ENCODE data around the gene DCAF16. TPM values are rescaled to one million over a fixed set of nuclear protein-coding genes. Genes with fewer than 3 reads are reported as not detected.

DCAF16 gene
- total and polyA plus RNA-seq, 10 of the 15 experiments (the other 5 are each of a cell fraction or from before 2014, with no cell fraction given): 5.8 to 48.6 (median 26.0) TPM

GRCh38 chr4:17781300-17782287, 29.0 kb downstream of the DCAF16 start, which contains the start of gene FAM184B:
Gene FAM184B, minus strand, starts transcription at chr4:17781621. Its CDS starts 322 bp downstream, at chr4:17781299.
- Histone ChIP-seq H4K20me1 (ENCODE audit: control insufficient read depth, insufficient read depth) (no peaks in the 10 kb centered on the region), H3K9ac (ENCODE audit: control insufficient read depth, insufficient read depth, low read length) (no peak within 1 kb of the TSS), H3K79me2 (ENCODE audit: control insufficient read depth, insufficient read depth, low read length) (no peaks in the 10 kb centered on the region), H3K9me3 (replicated peaks; ENCODE audit: control insufficient read depth, insufficient read depth, low read length) (no peaks in the 10 kb centered on the region), H3K36me3 (ENCODE audit: control insufficient read depth in 2 of 2, insufficient read depth in 2 of 2, low read length in 1 of 2) (no peaks in the 10 kb centered on the region), H3K4me1 (ENCODE audit: control insufficient read depth, insufficient read depth, low read length) (no peaks in the 10 kb centered on the region), H3K4me2 (ENCODE audit: control insufficient read depth, insufficient read depth) (peak within 1 kb of the TSS; percentile 62), H2AFZ (ENCODE audit: control insufficient read depth, low read depth, low read length) (no peak within 1 kb of the TSS; the same call in 1 of the 2 replicates), H3K27me3 (replicated peaks in 1 of 2; ENCODE audit: control insufficient read depth in 2 of 2, insufficient read depth in 2 of 2, low read length in 1 of 2) (peaks cover 0 to 3% of the 10 kb centered on the region in 2 experiments; a peak in 3 of 4 replicates), H3K27ac (ENCODE audit: control insufficient read depth, insufficient read depth) (no peak within 1 kb of the TSS), H3K4me3 (no peak within 1 kb of the TSS; the same call in 1 of the 2 replicates)
- SMC1A ChIA-PET (ENCODE audit: uncharacterized antibody, unreplicated experiment): interaction anchor here (0.5 to 0.6 kb wide), 2 partner anchors 230 to 592 kb away, joined by 3 read pairs; no protein-coding TSS in a partner anchor
- TF ChIP-seq E4F1 (IDR thresholded peaks at IDR 0.05; ENCODE audit: borderline replicate concordance, partially characterized antibody): no peak
- no peak for TF ChIP-seq RELA (IDR thresholded peaks at IDR 0.05; ENCODE audit: borderline replicate concordance, partially characterized antibody)
- no peak for TF ChIP-seq SRF (IDR thresholded peaks at IDR 0.05; ENCODE audit: low read depth in 2 of 2, low read length in 2 of 2)
- TF ChIP-seq BHLHE40 (IDR thresholded peaks at IDR 0.05; ENCODE audit: borderline replicate concordance in 1 of 2, low read depth in 2 of 2, low read length in 1 of 2): peak in 1 of 2 experiments; percentile 31; a peak in 2 of 4 replicates
- no peak for TF ChIP-seq FOXK2 (IDR thresholded peaks at IDR 0.05)
- TF ChIP-seq BRCA1 (IDR thresholded peaks at IDR 0.05; ENCODE audit: low read depth, low read length): no peak
- ATAC-seq (no peak), DNase-seq (ENCODE audit: low read depth, low spot score) (no peak), FAIRE-seq (no peak)
- intact Hi-C loops (cut with micrococcal nuclease; ENCODE audit: unreplicated experiment): no loop called here
- no TSS peak for BruUV-seq (replicated peaks)
- in situ Hi-C loops (cut with MboI): no loop called here
- POLR2A ChIA-PET: no interaction called here
- RAD21 ChIA-PET (ENCODE audit: unreplicated experiment): interaction anchor here (1.0 kb wide), 1 partner anchor 233 kb away, joined by 4 read pairs; no protein-coding TSS in a partner anchor
- WGBS (ENCODE audit: insufficient coverage, insufficient replicate concordance, low lambda C conversion rate, missing lambda C conversion rate): 35% methylated on average over 61 of the region's 82 CpGs
- CTCF ChIA-PET: no interaction called here

Data from GM12878 (cell line).